HG02870 (cell line): ENCODE measurements around the gene SRM.
"Not testable (repeated sequence)": the region's sequence is repeated elsewhere in the genome, so short reads cannot be mapped to it uniquely, and the experiment has no call there.

Experiments
- ATAC-seq: cut with Tn5 transposase; IDR thresholded peaks from one replicate; pipeline ENCODE4 v1.9.1; 2021; ENCODE audit warnings: mild to moderate bottlenecking, moderate library complexity; ENCODE audit not compliant: unreplicated experiment

SRM gene

GRCh38 chr1:11045428-11046269 is 14.2 kb downstream of the SRM start:
- no peak for ATAC-seq

DNA sequence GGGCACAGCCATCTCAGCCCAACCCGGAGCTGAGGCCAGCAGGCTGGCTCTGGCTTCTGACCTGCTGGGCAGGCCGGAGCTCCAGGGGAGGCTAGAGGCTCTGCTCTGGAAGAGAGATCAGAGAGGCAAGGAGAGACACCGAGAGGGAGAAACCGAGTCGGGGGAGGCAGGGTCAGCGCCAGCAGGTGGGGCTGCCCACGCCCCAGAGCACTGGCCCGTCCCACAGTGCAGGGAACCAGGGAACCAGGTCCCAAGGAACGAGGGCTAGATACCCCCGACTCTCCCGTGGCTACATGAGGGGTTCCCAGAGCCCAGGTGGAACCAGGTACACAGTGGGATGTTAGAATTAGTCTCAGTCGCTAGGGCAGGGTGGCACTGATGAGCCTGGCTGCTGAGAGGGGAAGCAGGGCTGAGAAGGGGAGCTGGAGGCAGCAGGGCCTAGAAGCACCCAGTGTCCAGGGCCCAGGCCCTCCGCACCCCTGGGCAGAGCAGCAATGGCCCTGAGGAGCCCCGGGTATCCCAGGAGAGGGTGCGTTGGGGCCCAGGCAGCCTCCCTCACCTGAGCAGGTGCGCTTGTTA is 14.9 kb downstream of the SRM start:
- no peak for ATAC-seq

DNA sequence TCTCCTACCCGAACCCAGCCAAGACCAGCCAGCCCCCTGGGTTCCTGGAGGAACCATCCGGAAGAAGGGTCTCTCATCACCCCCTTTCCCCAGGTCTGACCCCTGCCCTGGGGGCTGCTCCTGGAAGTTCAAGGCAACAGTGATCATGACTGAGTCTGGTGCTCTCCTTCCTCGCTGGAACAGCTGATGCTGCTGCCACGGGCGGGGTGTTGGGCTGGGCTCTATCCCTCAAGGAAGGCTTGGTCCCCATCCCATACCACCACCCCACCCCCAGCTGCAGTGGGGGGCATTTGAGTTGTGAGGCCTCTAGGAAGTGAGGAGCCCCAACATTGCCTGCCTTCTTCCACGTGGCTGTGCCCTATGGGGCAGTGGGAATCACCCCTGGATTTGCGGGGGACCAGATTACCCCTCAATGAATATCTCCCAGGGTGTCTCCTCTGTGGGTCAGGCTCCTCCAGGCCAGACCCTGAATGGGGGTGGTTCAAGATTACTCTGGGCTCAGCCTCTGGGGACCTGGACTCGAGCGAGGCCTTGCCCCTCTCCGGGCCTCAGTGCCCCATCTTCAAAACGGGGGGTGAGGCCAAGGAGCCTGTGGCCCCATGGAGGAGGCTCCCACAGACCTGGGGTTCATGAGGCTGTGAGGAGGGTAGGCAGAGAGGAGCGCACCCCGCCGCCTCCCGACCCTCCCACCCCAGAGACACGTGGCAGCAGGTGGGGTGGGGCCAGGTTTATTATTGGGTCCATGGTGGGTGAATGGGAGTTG is 15.6 kb downstream of the SRM start:
- no peak for ATAC-seq

DNA sequence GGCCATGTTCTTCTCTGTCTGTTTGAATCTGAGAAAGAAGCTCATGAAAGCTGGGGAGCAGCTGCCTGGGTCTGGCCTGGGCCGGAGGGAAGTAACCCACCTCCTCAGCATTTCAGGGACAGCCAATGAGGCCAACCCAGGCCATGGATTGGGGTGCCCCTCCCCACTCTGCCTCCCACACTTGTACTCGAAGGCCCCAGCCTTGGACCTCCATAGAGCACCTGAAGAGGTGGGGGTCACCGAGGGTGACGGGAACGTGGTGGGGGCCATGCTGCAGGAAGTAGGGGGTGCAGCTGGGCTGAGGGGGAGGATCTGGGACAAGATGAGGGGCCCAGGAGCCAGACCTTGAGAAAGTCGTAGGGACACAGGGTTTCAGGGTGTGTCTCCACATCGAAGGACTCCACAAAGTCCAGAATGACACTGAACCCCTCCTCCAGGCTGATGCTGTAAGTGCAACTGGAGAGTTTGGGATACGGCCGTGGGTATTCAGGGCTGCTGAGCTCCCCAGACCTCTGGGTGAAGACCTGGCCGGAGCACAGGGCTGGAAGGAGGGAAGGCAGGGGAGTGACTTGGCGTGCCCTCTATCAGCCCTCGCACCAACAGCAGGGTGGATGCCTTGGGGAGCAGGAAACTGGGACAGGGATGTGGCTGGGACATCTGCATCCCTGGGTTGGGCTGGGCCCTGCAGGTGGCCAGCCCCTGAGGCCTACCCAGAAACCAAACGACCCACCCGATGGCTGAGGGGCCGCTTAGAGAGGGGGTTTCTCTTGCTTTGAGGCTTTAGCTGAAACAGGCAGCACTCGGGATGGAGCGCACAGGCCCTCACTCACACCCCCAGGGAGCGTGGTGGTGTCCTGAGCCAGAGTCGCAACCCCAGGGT is 16.6 kb downstream of the SRM start:
- ATAC-seq = no peak

DNA sequence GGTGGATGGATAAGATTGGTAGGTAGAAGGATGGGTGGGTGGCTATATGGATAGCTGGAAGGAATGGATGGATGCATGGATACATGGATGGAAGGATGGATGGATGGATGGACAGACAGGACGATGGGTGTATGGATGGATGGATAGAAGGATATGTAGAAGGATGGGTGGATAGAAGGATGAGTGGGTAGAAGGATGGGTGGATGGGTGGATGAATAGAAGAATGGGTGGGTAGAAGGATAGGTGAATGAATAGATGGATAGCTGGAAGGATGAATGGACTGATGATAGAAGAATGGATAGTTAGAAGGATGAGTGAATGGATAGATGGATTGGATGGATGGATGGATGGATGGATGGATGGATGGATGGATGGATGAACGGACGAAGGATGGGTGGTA is 17.8 kb downstream of the SRM start:
- no peak for ATAC-seq

GRCh38 chr1:11041048-11041447 is 18.8 kb downstream of the SRM start:
- ATAC-seq = no peak

GRCh38 chr1:11040105-11040429 is 19.8 kb downstream of the SRM start:
- not testable (repeated sequence) for ATAC-seq

- no peak for ATAC-seq
Measured at GRCh38 chr1:11039351-11040104, 20.3 kb downstream of the SRM start.

DNA sequence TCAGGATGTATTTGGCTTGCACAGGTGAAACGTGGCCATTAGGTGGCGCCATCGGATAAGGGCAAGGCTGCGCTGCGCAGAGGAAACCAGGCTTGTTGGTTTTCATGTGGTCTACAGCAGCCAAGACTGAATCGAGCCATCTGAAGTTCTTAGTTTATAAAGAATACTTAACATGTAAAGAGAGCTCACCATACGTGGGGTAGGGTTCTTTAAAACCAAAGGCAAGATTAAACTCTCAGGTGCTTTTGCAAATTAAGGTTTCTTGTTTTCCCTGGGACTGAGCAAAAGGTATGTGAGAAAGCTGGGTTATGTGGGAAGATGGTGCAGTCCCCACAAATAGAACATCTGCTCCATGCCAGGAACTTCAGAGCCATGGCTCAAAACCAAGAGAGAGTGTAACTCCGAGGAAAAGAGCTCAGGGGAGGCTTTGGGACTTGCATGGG is 22.1 kb downstream of the SRM start:
- no peak for ATAC-seq

DNA sequence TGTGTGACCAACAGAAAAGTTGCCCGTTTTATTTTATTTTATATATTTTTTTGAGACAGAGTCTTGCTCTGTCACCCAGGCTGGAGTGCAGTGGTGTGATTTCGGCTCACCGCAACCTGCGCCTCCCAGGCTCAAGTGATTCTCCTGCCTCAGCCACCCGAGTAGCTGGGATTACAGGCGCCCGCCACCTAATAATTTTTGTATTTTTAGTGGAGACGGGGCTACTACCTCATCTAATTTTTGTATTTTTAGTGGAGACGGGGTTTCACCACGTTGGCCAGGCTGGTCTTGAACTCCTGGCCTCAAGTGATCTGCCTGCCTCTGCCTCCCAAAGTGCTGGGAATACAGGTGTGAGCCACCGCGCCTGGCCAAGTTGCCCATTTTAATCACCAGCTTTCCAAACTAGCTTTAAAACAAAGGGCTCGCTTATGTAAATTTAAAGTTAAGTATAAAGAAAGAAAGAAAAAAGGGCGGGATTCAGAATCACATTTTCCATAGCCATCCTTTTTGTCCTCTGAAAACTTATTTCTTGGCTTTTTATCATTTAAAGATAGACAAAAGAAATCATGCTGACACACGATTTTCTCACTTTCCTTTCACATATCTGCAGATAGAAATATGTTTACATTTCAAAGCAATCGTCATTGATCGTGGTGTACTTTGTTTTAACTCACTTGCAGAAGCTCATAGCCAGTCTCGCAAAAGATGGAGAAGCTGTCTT is 22.6 kb downstream of the SRM start:
- not testable (repeated sequence) for ATAC-seq

DNA sequence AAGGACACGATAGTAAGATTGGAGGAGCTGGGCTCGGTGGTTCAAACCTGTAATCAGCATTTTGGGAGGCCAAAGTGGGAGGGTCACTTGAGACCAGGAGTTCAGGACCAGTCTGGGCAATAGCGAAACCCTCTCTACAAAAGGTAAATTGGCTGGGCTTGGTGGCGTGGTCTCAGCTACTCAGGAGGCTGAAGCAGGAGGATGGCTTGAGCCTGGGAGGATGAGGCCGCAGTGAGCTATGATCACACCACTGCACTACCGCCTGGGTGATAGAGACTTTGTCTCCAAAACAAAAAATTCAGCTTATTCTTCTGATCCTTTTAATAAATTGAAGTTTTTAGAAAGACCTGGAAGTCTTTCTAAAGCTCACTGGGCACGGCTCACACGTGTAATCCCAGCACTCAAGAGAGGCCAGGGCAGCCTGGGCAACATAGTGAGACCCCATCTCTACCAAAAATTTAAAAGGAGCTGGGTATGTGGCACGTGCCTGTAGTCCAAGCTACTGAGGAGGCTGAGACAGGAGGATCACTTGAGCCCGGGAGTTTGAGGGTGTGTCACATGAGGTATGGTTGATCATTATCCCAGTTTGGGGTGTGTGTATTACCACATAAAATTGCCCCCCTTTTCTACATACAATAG is 28.1 kb downstream of the SRM start:
- ATAC-seq = no peak

DNA sequence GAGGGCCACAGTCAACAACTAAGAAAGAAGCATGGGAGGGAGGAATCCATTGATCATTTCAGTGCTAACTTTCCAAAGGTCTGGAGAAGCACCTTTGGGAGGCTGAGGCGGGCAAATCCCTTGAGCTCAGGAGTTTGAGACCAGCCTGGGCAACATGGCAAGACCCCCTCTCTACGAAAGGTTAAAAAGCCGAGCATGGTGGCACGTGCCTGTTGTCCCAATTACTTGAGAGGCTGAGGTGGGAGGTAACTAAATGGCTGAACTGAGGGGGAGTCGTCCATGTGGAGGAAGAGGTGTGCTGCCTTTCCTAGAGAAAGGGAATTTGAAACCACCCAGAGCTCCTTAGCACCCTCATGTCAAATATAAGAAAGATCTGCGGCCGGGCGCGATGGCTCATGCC is 29.0 kb downstream of the SRM start:
- ATAC-seq = no peak

- ATAC-seq = no peak
Measured at GRCh38 chr1:11028018-11028417, 31.8 kb downstream of the SRM start.

DNA sequence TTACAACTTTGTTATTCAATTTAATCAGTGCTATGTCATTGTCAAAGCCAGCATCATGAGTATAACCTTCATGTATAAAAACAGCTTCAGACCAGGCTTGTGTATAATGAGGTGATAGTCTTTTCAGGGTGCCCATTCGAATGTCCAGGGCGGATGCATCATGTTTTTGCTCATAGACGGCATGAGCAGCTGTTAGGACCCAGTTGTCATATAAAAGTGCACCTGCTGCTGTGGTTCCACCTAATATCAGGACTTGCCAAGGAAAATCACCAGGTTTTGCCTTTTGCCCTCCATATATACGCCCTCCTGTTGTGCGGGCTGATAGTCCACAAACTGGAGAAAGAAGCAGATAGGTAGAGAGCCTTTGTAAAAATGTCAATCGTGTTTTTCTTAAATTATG is 32.5 kb downstream of the SRM start:
- ATAC-seq = no peak

DNA sequence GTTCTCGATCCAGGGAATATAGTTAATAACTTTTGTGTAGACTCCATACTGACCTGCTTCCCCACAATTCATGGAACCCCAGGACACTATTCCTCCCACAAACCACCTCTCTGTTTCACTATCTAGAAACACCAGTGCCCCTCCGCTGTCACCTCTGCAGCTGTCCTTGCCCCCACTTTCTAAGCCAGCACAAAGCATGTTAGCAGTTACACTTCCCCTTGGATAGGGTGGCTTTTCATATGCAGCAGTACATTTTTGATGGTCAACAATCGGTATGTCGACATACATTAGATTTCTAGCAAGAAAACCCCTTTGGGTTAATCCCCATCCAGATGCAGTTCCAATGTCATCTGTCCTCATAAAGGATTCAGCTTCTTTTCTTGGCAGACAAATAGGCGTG is 32.9 kb downstream of the SRM start:
- no peak for ATAC-seq

DNA sequence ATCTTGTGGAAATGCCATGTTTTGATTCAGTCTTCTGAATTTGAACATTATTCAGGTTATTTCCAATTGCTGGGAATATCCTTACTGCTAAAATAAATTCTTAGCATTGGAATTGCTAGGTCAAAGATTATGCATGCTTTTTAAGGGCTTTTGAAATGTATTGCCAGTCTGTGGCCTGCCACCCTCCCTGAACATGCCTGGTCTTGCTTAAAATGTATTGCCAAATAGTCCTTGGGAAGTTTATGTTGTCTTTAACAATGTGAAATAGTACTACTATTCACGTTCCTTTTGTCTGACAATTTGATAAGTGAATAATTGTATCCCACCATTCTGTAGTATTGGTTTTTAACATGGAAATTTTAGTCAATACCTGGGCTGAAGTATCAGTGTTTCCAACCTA is 33.8 kb downstream of the SRM start:
- ATAC-seq = no peak

GRCh38 chr1:11025618-11026017 is 34.2 kb downstream of the SRM start:
- no peak for ATAC-seq

DNA sequence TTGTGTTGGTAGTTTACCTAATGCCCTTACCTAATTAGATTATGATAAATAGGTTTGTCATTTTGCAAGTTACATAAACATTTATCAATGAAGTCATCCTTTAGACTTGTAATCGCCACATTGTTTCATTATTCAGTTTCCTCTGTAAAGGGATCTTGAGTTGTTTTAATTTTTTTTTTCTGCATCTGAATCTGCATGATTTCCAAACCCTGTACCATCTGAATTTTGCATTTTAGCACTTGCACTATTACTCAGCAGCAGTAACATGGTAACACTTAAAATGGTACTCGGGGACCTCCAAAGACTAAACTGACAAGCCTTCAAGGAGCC is 35.0 kb downstream of the SRM start:
- no peak for ATAC-seq

- no peak for ATAC-seq
Measured at GRCh38 chr1:11024154-11024873, 35.5 kb downstream of the SRM start.
